GM23338 (cell line): ENCODE results near the gene MAP3K15.

Experiments
- CREB1 ChIP-seq: fragments of 250-450 bp; sonication (Bioruptor Pico); IDR thresholded peaks from 2 replicates; pipeline ENCODE4 v1.5.0; 2020; ENCODE audit warnings: low read depth, mild to moderate bottlenecking, moderate library complexity
- EZH2phosphoT487 ChIP-seq: fragments of 200-600 bp; sonication (generic); IDR thresholded peaks from one replicate; pipeline ENCODE4 v1.8.1; 2018; ENCODE audit warnings: antibody characterized with exemption; ENCODE audit not compliant: unreplicated experiment
- POLR2AphosphoS5 ChIP-seq: IDR thresholded peaks from 2 replicates; pipeline ENCODE4 v1.6.1; 2016; ENCODE audit warnings: antibody characterized with exemption, low read depth
- STAT1 ChIP-seq: IDR thresholded peaks from one replicate; pipeline ENCODE4 v1.6.1; 2016; ENCODE audit warnings: antibody characterized with exemption; ENCODE audit not compliant: unreplicated experiment
- ZNF114 ChIP-seq: fragments of 250-450 bp; sonication (Bioruptor Pico); IDR thresholded peaks from 2 replicates; pipeline ENCODE4 v1.5.0; 2020; ENCODE audit warnings: mild to moderate bottlenecking, moderate library complexity
- TF ChIP-seq, protein P1 (sequence below), 2 experiments: fragments of 200-600 bp in 1 of 2; sonication (generic) in 1 of 2; conservative IDR thresholded peaks; 2 replicates each; pipeline versions ENCODE4 v1.5.1 to v1.6.1; 2016 to 2017; ENCODE audit warnings: antibody characterized with exemption in 2 of 2, low read depth in 2 of 2, mild to moderate bottlenecking in 2 of 2, moderate library complexity in 1 of 2
- TF ChIP-seq, protein P2 (sequence below): IDR thresholded peaks from one replicate; pipeline ENCODE4 v1.6.1; 2018; ENCODE audit warnings: antibody characterized with exemption; ENCODE audit not compliant: unreplicated experiment

DNA sequence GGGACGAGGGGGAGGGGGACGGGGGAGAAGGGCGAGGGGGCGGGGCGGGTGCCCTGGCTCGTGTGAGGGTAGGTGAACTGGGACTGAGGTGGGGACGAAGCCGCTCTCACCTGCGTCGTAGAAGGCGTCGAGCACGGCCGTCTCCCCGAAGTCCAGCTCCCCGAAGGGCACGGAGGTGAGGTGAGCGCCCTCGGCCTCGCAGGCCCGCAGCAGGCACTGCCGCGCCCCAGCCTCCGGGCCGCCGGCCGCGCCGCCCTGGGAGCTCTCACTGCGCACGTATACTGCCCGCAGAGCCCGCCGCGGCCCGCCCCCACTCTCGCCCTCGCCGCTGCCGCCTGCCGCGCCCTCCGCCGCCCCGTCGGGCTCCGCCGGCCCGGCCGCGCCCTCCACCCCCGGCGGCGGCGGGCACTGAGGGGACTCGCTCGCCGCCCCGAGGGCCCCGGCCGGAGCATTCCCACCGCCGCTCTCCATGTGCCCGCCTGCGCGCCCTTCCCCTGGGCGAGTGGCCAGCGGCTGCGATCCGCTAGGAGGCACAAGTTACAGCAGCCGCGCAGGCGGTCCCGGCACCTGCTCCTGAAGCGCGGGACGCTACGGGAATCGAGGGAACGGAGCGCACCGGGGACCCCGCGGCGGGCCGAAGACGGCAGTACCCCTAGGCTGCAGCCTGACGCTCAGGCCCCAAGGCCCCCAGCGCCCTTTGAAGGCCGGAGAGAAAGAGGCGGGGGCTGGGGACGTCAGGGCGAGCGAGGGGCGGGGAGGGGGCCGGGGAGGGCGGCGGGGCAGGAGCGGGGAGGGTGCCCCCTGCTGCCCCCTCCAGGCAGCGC, at the start of gene MAP3K15:
- TF ChIP-seq POLR2AphosphoS5 (no peak), EZH2phosphoT487 (no peak), STAT1 (no peak), ZNF114 (CRISPR knock-in tag) (no peak), CREB1 (no peak)
- TF ChIP-seq, protein P1, sequence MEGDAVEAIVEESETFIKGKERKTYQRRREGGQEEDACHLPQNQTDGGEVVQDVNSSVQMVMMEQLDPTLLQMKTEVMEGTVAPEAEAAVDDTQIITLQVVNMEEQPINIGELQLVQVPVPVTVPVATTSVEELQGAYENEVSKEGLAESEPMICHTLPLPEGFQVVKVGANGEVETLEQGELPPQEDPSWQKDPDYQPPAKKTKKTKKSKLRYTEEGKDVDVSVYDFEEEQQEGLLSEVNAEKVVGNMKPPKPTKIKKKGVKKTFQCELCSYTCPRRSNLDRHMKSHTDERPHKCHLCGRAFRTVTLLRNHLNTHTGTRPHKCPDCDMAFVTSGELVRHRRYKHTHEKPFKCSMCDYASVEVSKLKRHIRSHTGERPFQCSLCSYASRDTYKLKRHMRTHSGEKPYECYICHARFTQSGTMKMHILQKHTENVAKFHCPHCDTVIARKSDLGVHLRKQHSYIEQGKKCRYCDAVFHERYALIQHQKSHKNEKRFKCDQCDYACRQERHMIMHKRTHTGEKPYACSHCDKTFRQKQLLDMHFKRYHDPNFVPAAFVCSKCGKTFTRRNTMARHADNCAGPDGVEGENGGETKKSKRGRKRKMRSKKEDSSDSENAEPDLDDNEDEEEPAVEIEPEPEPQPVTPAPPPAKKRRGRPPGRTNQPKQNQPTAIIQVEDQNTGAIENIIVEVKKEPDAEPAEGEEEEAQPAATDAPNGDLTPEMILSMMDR (conservative IDR thresholded peaks at IDR 0.05; ENCODE audit: low read depth in 2 of 2): no peak; a peak in 1 of 4 replicates
- TF ChIP-seq, protein P2, sequence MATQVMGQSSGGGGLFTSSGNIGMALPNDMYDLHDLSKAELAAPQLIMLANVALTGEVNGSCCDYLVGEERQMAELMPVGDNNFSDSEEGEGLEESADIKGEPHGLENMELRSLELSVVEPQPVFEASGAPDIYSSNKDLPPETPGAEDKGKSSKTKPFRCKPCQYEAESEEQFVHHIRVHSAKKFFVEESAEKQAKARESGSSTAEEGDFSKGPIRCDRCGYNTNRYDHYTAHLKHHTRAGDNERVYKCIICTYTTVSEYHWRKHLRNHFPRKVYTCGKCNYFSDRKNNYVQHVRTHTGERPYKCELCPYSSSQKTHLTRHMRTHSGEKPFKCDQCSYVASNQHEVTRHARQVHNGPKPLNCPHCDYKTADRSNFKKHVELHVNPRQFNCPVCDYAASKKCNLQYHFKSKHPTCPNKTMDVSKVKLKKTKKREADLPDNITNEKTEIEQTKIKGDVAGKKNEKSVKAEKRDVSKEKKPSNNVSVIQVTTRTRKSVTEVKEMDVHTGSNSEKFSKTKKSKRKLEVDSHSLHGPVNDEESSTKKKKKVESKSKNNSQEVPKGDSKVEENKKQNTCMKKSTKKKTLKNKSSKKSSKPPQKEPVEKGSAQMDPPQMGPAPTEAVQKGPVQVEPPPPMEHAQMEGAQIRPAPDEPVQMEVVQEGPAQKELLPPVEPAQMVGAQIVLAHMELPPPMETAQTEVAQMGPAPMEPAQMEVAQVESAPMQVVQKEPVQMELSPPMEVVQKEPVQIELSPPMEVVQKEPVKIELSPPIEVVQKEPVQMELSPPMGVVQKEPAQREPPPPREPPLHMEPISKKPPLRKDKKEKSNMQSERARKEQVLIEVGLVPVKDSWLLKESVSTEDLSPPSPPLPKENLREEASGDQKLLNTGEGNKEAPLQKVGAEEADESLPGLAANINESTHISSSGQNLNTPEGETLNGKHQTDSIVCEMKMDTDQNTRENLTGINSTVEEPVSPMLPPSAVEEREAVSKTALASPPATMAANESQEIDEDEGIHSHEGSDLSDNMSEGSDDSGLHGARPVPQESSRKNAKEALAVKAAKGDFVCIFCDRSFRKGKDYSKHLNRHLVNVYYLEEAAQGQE: no peak
